GM12872 (cell line): ENCODE results near the gene LUC7L.
A peak's percentile ranks its signal among the peaks of the same experiment; 100 is the strongest.

Experiments used
- CTCF ChIP-seq: IDR thresholded peaks from 3 replicates; pipeline ENCODE4 v1.5.1; 2011; ENCODE audit warnings: low read depth, mild to moderate bottlenecking, low read length, moderate library complexity; ENCODE audit not compliant: insufficient read depth

The LUC7L gene

DNA sequence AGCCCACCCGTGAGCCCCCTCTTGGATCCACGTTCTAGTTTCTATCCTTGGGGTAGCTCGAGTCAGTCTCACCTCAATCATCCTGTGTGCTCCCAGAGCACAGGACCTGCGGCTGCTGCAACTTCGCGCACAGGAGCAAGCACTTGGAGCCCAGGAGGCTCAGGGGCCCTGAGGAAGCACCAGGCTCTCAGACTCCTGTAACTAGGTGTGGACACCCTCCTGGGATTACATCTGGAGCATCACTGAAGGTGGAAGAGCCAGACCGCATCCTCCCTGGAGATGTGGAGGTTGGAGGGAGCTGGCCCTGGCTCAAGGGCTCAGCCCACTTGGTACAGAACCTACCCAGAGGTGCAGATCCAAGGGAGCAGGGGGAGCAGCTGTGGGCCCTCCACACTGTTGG, 46.2 kb downstream of the LUC7L start:
- no peak for TF ChIP-seq CTCF

DNA sequence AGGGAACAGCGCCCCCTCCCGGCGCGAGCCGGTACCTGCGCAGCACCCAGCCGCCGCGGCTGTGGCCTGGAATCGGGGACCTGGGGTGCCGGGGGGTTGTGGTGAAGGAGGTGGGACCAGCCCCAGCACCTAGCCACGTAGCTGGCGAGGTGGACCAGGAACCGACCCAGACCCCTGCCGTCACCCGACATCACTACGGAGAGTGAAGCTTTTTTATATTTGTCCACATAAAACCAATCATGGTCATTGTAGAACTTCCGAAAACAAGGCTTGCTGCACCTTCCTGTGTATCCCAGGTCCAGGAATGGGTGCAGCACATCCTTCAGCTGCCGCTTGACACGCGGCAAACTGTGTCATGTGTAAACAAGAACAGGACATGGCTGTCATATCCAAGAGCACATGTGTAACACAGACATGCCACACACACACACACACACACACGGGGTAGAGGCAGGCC, 47.7 kb downstream of the LUC7L start:
- TF ChIP-seq CTCF = peak; percentile 90

GRCh38 chr16:180681-181564, 48.3 kb downstream of the LUC7L start:
- no peak for TF ChIP-seq CTCF

- no peak for TF ChIP-seq CTCF
These were observed 49.1 kb downstream of the LUC7L start, which contains the start of gene HBQ1 for GRCh38 chr16:180101-180675. TSS of gene HBQ1 (plus strand) at chr16:180459. CDS start at chr16:180487, 28 bp downstream.

DNA sequence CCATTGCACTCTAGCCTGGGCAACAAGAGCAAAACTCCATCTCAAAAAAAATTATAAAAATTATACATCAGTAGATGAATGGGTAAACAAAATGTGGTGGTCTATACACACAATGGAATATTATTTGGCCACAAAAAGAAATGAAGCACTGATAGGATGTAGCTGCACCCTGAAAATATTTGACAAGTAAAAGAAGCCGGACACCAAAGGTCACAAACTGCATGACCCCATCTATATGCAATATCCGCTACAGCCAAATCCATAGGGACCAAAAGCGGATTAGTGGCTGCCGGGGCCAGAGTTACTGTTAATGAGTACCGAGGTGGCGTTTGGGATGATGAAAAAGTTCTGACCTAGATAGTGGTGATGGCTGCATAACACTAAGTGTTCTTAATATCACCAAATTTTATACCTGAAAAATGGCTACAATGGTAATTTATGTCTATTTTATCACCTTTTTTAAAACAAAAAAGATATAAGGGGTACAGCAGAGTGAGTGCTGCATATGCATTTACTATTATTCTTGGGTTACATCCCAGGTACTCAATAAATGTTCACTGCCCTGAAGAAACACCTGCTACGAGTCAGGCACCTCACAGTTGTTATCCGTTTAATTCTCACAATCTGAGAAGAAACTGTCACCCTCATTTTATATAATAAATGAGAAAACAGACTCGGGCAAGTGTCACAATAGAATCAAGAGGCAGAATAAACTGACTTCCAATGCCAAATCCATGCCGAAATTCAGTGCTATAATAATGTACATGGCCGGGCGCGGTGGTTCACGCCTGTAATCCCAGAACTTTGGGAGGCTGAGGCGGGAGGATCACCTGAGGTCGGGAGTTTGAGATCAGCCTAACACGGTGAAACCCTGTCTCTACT, 49.8 kb downstream of the LUC7L start:
- TF ChIP-seq CTCF = no peak

- TF ChIP-seq CTCF = no peak
These were observed 50.6 kb downstream of the LUC7L start for GRCh38 chr16:178668-179015.
